GM21529 (cell line): ENCODE results near the gene PSMG1.

Source experiments
- ATAC-seq: cut with Tn5 transposase; IDR thresholded peaks from one replicate; pipeline ENCODE4 v1.9.1; 2021; ENCODE audit not compliant: unreplicated experiment

PSMG1 gene

DNA sequence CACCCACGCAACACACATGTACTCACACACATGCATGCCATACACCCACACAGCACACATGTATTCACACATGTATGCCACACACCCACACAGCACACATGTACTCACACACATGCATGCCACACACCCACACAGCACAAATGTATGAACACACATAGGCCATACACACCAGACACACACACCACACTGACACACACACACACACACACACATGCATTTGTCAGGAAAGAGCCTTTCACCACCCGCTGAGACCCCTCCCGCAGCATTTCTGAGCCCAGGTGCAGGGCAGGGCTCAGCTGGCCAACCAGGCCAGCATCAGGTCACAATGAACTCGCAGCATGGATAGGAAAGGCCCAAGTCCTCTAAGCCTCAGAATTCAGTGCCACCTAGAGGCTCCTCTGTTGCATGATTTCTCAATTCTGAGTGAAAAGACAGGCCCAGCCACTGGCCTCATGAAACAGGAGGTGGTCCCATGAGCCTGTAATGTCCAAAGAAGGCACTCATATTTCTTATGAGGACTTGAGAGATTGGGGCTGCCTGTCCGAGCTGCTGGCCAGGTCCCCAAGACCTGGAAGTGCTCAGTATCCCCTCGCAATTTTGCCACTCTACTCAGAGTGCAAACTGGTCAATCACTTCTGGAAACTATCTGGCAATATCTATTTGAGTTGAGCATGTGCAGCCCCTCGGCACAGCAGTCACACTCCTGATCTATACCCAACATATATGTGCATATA lies 57.3 kb downstream of the PSMG1 start:
- ATAC-seq, result no peak
